ENCODE measurements around the gene USP3.

DNA sequence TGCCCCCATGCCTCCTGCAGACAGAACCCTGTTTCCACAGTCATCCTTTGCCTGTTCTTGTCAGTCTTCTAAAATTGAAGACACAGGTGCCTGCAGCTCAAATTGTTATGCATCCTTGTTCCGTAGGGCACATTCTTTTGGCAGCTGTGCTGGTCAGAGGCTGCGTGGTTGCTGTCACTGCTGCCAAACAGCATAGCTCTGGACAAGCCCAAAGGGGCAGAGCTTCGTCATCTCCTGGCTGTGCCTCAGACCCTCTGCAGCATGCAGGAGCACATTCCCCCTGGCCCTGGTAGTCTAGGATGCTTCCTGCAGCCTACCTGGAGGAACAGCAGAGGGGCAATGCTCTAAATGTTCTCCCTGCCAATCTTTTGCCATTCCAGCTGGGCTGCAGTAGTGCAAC is 90.7 kb downstream of the USP3 start:
- TF ChIP-seq, protein P1, sequence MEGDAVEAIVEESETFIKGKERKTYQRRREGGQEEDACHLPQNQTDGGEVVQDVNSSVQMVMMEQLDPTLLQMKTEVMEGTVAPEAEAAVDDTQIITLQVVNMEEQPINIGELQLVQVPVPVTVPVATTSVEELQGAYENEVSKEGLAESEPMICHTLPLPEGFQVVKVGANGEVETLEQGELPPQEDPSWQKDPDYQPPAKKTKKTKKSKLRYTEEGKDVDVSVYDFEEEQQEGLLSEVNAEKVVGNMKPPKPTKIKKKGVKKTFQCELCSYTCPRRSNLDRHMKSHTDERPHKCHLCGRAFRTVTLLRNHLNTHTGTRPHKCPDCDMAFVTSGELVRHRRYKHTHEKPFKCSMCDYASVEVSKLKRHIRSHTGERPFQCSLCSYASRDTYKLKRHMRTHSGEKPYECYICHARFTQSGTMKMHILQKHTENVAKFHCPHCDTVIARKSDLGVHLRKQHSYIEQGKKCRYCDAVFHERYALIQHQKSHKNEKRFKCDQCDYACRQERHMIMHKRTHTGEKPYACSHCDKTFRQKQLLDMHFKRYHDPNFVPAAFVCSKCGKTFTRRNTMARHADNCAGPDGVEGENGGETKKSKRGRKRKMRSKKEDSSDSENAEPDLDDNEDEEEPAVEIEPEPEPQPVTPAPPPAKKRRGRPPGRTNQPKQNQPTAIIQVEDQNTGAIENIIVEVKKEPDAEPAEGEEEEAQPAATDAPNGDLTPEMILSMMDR (IDR thresholded peaks at IDR 0.05 in 2 of 3, conservative IDR thresholded peaks at IDR 0.05 in 1 of 3; ENCODE audit: control insufficient read depth in 2 of 3, extremely low read depth in 1 of 3, insufficient read depth in 1 of 3, low read depth in 3 of 3, low read length in 3 of 3): no peak
- TF ChIP-seq EZH2 (IDR thresholded peaks at IDR 0.05; ENCODE audit: borderline replicate concordance, control insufficient read depth, low read depth, low read length) (no peak), EGR1 (IDR thresholded peaks at IDR 0.05; ENCODE audit: borderline replicate concordance in 1 of 2, low read depth in 2 of 2, low read length in 2 of 2) (no peak), HDGF (IDR thresholded peaks at IDR 0.05) (no peak), SREBF2 (IDR thresholded peaks at IDR 0.05; ENCODE audit: low read length) (no peak), POLR2AphosphoS5 (IDR thresholded peaks at IDR 0.05; ENCODE audit: low read length) (no peak; the same call in 1 of the 2 replicates), TBL1XR1 (IDR thresholded peaks at IDR 0.05; ENCODE audit: low read depth, low read length) (no peak), SIX5 (IDR thresholded peaks at IDR 0.05; ENCODE audit: low read depth, low read length, severe bottlenecking) (no peak), GABPA (IDR thresholded peaks at IDR 0.05; ENCODE audit: low read depth) (no peak), RFX5 (IDR thresholded peaks at IDR 0.05; ENCODE audit: low read depth, low read length) (no peak), DPF2 (IDR thresholded peaks at IDR 0.05) (no peak)
- TF ChIP-seq, protein P2, sequence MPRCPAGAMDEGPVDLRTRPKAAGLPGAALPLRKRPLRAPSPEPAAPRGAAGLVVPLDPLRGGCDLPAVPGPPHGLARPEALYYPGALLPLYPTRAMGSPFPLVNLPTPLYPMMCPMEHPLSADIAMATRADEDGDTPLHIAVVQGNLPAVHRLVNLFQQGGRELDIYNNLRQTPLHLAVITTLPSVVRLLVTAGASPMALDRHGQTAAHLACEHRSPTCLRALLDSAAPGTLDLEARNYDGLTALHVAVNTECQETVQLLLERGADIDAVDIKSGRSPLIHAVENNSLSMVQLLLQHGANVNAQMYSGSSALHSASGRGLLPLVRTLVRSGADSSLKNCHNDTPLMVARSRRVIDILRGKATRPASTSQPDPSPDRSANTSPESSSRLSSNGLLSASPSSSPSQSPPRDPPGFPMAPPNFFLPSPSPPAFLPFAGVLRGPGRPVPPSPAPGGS (IDR thresholded peaks at IDR 0.05; ENCODE audit: borderline replicate concordance, insufficient read depth, low read depth, low read length, poor library complexity, severe bottlenecking): no peak
- TF ChIP-seq, protein P3, sequence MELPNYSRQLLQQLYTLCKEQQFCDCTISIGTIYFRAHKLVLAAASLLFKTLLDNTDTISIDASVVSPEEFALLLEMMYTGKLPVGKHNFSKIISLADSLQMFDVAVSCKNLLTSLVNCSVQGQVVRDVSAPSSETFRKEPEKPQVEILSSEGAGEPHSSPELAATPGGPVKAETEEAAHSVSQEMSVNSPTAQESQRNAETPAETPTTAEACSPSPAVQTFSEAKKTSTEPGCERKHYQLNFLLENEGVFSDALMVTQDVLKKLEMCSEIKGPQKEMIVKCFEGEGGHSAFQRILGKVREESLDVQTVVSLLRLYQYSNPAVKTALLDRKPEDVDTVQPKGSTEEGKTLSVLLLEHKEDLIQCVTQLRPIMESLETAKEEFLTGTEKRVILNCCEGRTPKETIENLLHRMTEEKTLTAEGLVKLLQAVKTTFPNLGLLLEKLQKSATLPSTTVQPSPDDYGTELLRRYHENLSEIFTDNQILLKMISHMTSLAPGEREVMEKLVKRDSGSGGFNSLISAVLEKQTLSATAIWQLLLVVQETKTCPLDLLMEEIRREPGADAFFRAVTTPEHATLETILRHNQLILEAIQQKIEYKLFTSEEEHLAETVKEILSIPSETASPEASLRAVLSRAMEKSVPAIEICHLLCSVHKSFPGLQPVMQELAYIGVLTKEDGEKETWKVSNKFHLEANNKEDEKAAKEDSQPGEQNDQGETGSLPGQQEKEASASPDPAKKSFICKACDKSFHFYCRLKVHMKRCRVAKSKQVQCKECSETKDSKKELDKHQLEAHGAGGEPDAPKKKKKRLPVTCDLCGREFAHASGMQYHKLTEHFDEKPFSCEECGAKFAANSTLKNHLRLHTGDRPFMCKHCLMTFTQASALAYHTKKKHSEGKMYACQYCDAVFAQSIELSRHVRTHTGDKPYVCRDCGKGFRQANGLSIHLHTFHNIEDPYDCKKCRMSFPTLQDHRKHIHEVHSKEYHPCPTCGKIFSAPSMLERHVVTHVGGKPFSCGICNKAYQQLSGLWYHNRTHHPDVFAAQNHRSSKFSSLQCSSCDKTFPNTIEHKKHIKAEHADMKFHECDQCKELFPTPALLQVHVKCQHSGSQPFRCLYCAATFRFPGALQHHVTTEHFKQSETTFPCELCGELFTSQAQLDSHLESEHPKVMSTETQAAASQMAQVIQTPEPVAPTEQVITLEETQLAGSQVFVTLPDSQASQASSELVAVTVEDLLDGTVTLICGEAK (IDR thresholded peaks at IDR 0.05; ENCODE audit: borderline replicate concordance): no peak
- TF ChIP-seq, protein P4, sequence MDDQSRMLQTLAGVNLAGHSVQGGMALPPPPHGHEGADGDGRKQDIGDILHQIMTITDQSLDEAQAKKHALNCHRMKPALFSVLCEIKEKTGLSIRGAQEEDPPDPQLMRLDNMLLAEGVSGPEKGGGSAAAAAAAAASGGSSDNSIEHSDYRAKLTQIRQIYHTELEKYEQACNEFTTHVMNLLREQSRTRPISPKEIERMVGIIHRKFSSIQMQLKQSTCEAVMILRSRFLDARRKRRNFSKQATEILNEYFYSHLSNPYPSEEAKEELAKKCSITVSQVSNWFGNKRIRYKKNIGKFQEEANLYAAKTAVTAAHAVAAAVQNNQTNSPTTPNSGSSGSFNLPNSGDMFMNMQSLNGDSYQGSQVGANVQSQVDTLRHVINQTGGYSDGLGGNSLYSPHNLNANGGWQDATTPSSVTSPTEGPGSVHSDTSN (IDR thresholded peaks at IDR 0.05; ENCODE audit: insufficient replicate concordance, low read depth, low read length): no peak
